Retinal pigment epithelial cell (primary cell): ENCODE results near the gene PTPRK.

Experiments used
- DNase-seq: peaks from one replicate; pipeline ENCODE4 v3.0.0-alpha.2; 2010; ENCODE audit warnings: low read depth
- H3K4me3 ChIP-seq: 2 replicates; pipeline ENCODE4 v1.5.1; 2011; ENCODE audit warnings: mild to moderate bottlenecking, low read length, control low read depth, moderate library complexity
- CTCF ChIP-seq: conservative IDR thresholded peaks from 2 replicates; pipeline ENCODE4 v1.5.1; 2011; ENCODE audit warnings: low read depth, low read length, control low read depth, inconsistent platforms

The PTPRK gene

GRCh38 chr6:128479991-128480390 lies 40.4 kb downstream of the PTPRK start:
- H3K4me3 ChIP-seq = no peak overlapping the region
- TF ChIP-seq CTCF = no peak
- DNase-seq = no peak

- no peak for TF ChIP-seq CTCF
- DNase-seq = no peak
- no peak overlapping the region for H3K4me3 ChIP-seq
Measured at GRCh38 chr6:128479048-128479666, 41.2 kb downstream of the PTPRK start.

GRCh38 chr6:128478230-128479047 lies 42.0 kb downstream of the PTPRK start:
- no peak for TF ChIP-seq CTCF
- no peak overlapping the region for H3K4me3 ChIP-seq
- no peak for DNase-seq

GRCh38 chr6:128474933-128475332 lies 45.5 kb downstream of the PTPRK start:
- DNase-seq = no peak
- H3K4me3 ChIP-seq = no peak overlapping the region
- no peak for TF ChIP-seq CTCF

GRCh38 chr6:128474481-128474880 lies 45.9 kb downstream of the PTPRK start:
- no peak for TF ChIP-seq CTCF
- no peak for DNase-seq
- no peak overlapping the region for H3K4me3 ChIP-seq

GRCh38 chr6:128471907-128472306 lies 48.5 kb downstream of the PTPRK start:
- no peak for DNase-seq
- no peak for TF ChIP-seq CTCF
- no peak overlapping the region for H3K4me3 ChIP-seq
